Activated CD8-positive, alpha-beta memory T cell treated with anti-CD3 and anti-CD28 coated beads, Interleukin-2, amount 50 U/mL, for 24 hours (primary cell): ENCODE results near the gene KDM3B.
"Not testable (repeated sequence)": the region's sequence is repeated elsewhere in the genome, so short reads cannot be mapped to it uniquely, and the experiment has no call there.

Source experiments
- DNase-seq: peaks from one replicate; pipeline ENCODE4 v3.0.0-alpha.2; 2020; ENCODE audit errors: extremely low read depth

KDM3B gene

DNA sequence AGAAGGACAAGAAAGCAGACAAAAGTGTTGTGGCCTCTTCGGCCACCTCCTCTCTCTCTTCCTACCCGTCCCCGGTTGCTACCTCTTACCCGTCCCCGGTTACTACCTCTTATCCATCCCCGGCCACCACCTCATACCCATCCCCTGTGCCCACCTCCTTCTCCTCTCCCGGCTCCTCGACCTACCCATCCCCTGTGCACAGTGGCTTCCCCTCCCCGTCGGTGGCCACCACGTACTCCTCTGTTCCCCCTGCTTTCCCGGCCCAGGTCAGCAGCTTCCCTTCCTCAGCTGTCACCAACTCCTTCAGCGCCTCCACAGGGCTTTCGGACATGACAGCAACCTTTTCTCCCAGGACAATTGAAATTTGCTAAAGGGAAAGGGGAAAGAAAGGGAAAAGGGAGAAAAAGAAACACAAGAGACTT is 115.2 kb downstream of the KDM3B start:
- DNase-seq: no peak

GRCh38 chr5:138468133-138468965 is 115.9 kb downstream of the KDM3B start:
- no peak for DNase-seq

DNA sequence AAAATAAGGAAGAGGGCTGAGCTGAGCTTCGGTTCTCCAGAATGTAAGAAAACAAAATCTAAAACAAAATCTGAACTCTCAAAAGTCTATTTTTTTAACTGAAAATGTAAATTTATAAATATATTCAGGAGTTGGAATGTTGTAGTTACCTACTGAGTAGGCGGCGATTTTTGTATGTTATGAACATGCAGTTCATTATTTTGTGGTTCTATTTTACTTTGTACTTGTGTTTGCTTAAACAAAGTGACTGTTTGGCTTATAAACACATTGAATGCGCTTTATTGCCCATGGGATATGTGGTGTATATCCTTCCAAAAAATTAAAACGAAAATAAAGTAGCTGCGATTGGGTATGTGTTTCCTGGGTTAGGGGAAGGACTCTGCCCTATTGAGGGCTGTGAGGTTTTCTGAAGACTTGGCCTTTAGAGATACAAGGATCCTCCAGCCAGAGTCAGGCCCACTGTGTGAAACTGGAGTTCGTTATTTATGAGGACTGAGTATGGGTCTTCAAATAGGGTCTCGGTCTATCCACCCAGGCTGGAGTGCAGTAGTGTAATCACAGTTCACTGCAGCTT is 116.6 kb downstream of the KDM3B start:
- no peak for DNase-seq

DNA sequence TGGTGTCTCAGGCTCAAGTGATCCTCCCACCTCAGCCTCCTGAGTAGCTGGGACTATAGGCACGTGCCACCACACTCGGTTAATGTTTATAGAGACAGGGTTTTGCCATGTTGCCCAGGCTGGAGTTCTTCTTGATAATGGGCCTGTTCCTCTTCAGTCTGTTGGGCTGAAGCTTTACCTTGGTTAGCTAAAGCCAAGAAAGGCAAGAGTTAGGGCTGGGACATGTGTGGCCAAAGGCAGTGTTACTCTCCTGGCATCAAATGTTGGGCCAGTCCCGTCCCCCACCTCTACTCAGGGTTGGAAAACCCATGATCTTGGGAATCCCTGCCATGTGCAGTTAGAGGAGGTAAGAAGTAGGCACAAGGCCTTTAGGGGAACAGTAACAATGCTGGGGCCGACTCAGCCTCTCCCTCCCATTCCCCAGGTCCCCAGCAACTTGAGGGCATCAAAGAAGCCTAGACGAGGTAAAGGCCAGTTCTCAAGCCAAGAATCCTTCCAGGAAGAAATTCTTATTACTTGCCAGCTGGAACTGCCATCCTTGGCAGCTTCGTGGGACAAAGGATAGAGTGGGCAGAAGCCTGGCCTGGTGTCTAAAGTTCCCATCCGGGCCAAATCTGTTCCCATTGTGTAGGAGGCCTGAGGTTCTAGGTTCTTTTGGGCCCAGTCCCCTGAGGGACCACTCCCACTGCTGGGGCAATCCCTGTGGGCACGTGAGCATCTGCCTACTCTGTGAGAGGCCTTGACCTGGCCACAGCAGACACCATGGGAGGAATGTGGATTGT is 117.2 kb downstream of the KDM3B start:
- DNase-seq: no peak

DNA sequence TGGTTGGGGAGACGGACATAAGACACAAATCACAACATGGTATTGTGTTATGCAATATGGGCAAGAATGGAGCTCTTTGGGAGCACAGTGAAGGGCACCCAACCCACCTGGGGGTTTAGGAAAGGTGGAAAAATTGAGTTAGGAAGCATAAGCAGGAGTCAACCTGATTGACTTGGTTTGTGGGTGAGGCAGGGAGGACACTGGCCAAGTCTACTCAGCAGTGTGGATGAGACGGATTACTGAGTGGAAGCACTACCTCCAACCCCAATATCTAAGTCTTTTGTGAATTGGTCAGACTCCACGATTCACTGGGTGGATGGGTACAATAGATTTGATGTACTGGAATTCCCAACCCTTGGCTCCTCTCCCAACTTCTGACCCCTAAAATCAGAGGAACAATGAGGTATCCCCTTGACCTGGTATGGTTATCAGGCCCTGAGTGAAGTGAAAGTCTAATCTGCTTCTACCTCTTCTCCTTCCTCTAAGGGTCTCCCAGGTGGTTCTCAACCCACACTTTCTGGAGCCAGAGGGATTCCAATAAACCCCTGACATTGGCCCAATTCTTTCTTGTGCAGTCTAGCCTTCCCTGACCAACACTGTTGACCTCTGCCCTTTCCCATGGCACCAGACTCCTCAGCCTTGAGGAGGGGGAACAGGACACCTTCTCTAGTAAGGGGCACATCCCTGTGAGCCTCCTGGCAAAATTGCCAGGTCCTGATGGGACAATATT is 118.0 kb downstream of the KDM3B start:
- DNase-seq: no peak

DNA sequence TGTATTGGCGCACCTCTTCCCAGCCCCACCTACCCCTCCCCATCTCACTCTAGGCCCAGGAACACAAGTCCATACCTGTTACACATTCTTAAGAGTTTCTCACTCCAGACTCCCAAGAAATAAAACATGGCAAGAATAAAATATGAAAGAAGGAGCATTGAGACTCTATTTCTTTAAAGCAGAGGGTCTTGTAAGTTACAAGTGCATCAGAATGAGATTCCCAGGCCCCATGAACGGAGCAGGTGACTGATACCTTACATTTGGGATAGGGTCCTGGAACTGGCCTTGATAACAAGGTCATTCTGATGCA is 118.5 kb downstream of the KDM3B start:
- DNase-seq: no peak

- no peak for DNase-seq
These were observed 119.9 kb downstream of the KDM3B start for GRCh38 chr5:138472353-138472752.

- DNase-seq: not testable (repeated sequence)
These were observed 120.7 kb downstream of the KDM3B start for GRCh38 chr5:138473151-138473550.

DNA sequence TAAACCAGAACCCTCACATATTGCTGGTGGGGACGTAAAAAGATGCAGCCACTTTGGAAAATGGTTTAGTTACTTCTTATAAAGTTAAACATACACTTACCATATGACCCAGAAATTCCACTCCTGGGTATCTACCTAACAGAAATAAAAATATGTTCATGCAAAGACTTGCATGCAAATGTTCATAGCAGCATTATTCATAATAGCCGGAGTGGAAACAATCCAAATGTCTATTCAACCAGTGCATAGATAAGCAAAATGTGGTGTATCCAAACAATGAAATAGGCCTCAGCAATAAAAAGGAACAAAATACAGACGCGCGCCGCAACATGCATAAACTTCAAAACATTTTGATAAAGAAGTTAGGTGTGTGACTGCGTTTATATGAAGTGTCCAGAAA is 124.4 kb downstream of the KDM3B start:
- DNase-seq: no peak

DNA sequence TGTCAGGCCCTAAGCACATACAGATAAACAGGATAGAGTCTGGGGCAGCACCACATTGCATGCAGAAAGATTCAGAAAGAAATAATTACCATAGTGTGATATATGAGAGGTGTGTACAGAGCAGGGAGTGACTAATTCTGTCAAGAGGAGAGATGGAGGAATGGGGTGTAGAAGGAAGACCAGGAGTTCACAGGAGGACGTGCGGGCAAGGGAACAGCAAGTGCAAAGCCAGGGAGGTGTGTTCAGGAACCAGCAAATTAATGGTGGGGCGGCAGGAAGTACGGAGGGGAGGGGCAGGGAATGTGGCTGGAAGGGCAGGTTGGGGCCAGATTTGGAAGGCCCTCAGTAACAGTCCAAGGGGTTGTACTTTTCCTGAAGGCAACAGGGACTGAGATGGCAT is 130.2 kb downstream of the KDM3B start:
- DNase-seq: no peak
